ENCODE results near the gene E2F3.

The E2F3 gene

GRCh38 chr6:20479060-20479459 lies 77.4 kb downstream of the E2F3 start:
- Histone ChIP-seq H3K27ac (no peak overlapping the region), H3K9ac (no peak overlapping the region), H3K4me2 (no peak overlapping the region), H3K4me3 (IDR thresholded peaks at IDR 0.05; ENCODE audit: insufficient read depth, low read depth, low read length) (no peak overlapping the region), H3K27me3 (ENCODE audit: insufficient read depth, low read depth) (no peaks in the 10 kb centered on the region), H3K4me1 (ENCODE audit: low read depth, poor library complexity, severe bottlenecking) (no peaks in the 10 kb centered on the region), H4K20me1 (ENCODE audit: insufficient read depth) (0 out of 2 replicates have a peak, but pooled peaks cover 5% of the 10 kb centered on the region), H3K36me3 (ENCODE audit: insufficient read depth) (no peaks in the 10 kb centered on the region), H2AFZ (ENCODE audit: low read depth) (no peak overlapping the region), H3K79me2 (ENCODE audit: insufficient read depth, low read depth) (peaks cover 38% of the 10 kb centered on the region; the same call in 1 of the 2 replicates)
- TF ChIP-seq CTCF (conservative IDR thresholded peaks at IDR 0.05; ENCODE audit: low read depth, low read length) = no peak

- H3K36me3 ChIP-seq (ENCODE audit: insufficient read depth) = no peaks in the 10 kb centered on the region
- no peak overlapping the region for H3K4me2 ChIP-seq
- no peak overlapping the region for H3K4me3 ChIP-seq (IDR thresholded peaks at IDR 0.05; ENCODE audit: insufficient read depth, low read depth, low read length)
- no peak overlapping the region for H3K27ac ChIP-seq
- H4K20me1 ChIP-seq (ENCODE audit: insufficient read depth) = 0 out of 2 replicates have a peak, but pooled peaks cover 2% of the 10 kb centered on the region
- no peaks in the 10 kb centered on the region for H3K4me1 ChIP-seq (ENCODE audit: low read depth, poor library complexity, severe bottlenecking)
- no peak for TF ChIP-seq CTCF (conservative IDR thresholded peaks at IDR 0.05; ENCODE audit: low read depth, low read length)
- H3K27me3 ChIP-seq (ENCODE audit: insufficient read depth, low read depth) = no peaks in the 10 kb centered on the region
- H3K79me2 ChIP-seq (ENCODE audit: insufficient read depth, low read depth) = peaks cover 33% of the 10 kb centered on the region; the same call in 1 of the 2 replicates
- no peak overlapping the region for H3K9ac ChIP-seq
- H2AFZ ChIP-seq (ENCODE audit: low read depth) = no peak overlapping the region
Observed at GRCh38 chr6:20479526-20479925, 77.8 kb downstream of the E2F3 start.

- TF ChIP-seq CTCF (conservative IDR thresholded peaks at IDR 0.05; ENCODE audit: low read depth, low read length) = no peak
- no peaks in the 10 kb centered on the region for H4K20me1 ChIP-seq (ENCODE audit: insufficient read depth)
- no peak overlapping the region for H3K9ac ChIP-seq
- H3K4me3 ChIP-seq (IDR thresholded peaks at IDR 0.05; ENCODE audit: insufficient read depth, low read depth, low read length) = no peak overlapping the region
- H3K27ac ChIP-seq = no peak overlapping the region
- H3K36me3 ChIP-seq (ENCODE audit: insufficient read depth) = no peaks in the 10 kb centered on the region
- no peak overlapping the region for H3K4me2 ChIP-seq
- no peaks in the 10 kb centered on the region for H3K4me1 ChIP-seq (ENCODE audit: low read depth, poor library complexity, severe bottlenecking)
- no peaks in the 10 kb centered on the region for H3K27me3 ChIP-seq (ENCODE audit: insufficient read depth, low read depth)
- no peak overlapping the region for H2AFZ ChIP-seq (ENCODE audit: low read depth)
- H3K79me2 ChIP-seq (ENCODE audit: insufficient read depth, low read depth) = peaks cover 25% of the 10 kb centered on the region; the same call in 1 of the 2 replicates
Observed at GRCh38 chr6:20481281-20481680, 79.6 kb downstream of the E2F3 start.

- Histone ChIP-seq H4K20me1 (ENCODE audit: insufficient read depth) (no peaks in the 10 kb centered on the region), H3K4me1 (ENCODE audit: low read depth, poor library complexity, severe bottlenecking) (no peaks in the 10 kb centered on the region), H3K4me3 (IDR thresholded peaks at IDR 0.05; ENCODE audit: insufficient read depth, low read depth, low read length) (no peak overlapping the region), H3K27me3 (ENCODE audit: insufficient read depth, low read depth) (no peaks in the 10 kb centered on the region), H3K27ac (no peak overlapping the region), H3K9ac (no peak overlapping the region), H3K4me2 (no peak overlapping the region), H3K79me2 (ENCODE audit: insufficient read depth, low read depth) (peaks cover 10% of the 10 kb centered on the region; the same call in 1 of the 2 replicates), H3K36me3 (ENCODE audit: insufficient read depth) (no peaks in the 10 kb centered on the region), H2AFZ (ENCODE audit: low read depth) (no peak overlapping the region)
- no peak for TF ChIP-seq CTCF (conservative IDR thresholded peaks at IDR 0.05; ENCODE audit: low read depth, low read length)
Observed at GRCh38 chr6:20483887-20484497, 82.3 kb downstream of the E2F3 start.
